Neural progenitor cell (in vitro differentiated cells): ENCODE measurements around the gene PCA3.

Experiments
- CTCF ChIP-seq: fragments of 200-600 bp; sonication (generic); IDR thresholded peaks from 2 replicates; pipeline ENCODE4 v1.5.1; 2017; ENCODE audit warnings: antibody characterized with exemption, mild to moderate bottlenecking
- EZH2 ChIP-seq: fragments of 200-600 bp; sonication (generic); IDR thresholded peaks from 2 replicates; pipeline ENCODE4 v1.6.1; 2017; ENCODE audit warnings: antibody characterized with exemption, mild to moderate bottlenecking, moderate library complexity
- EZH2phosphoT487 ChIP-seq: fragments of 200-600 bp; sonication (generic); IDR thresholded peaks from 2 replicates; pipeline ENCODE4 v1.6.1; 2017; ENCODE audit warnings: antibody characterized with exemption

- TF ChIP-seq CTCF (no peak), EZH2 (no peak), EZH2phosphoT487 (no peak)
These were observed 7.1 kb upstream of the PCA3 start for GRCh38 chr9:76756941-76757673.
